ENCODE results near the gene MTHFD1L. TPM values are rescaled to one million over a fixed set of nuclear protein-coding genes. Genes with fewer than 3 reads are reported as not detected.

Gene MTHFD1L
- total and polyA plus RNA-seq, 2 of the 4 experiments (the other 2 are of a cell fraction) = 43.5 to 53.2 TPM

DNA sequence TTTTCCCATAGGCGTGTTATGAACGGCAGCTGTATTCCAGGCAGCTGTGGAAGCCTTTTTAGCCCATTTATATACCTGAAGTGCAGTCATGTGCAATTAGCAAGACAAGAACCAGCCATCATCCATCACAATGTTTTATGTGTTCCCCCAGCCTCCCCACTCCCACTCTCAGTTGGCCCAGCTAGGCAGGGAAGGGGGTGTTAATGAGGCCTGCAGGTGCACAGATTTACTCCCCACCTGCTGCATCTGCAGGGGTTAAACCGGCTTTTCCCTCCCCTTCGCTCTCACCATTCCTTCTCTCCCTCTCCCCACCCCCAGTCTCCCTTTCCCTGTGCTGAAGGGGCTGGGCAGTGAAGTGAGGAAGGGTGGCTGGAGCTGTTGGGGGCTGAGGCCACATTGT, 224.5 kb downstream of the MTHFD1L start:
- DNase-seq (no peak), ATAC-seq (ENCODE audit: low read depth) (no peak)
- peaks cover 43% of the 10 kb centered on the region for H3K36me3 ChIP-seq (ENCODE audit: control insufficient read depth, insufficient read depth, low read length)
- H2BK120ac ChIP-seq (ENCODE audit: low read depth, low read length) = no peak overlapping the region
- H2BK20ac ChIP-seq (ENCODE audit: low read depth, low read length) = no peak overlapping the region
- no peak overlapping the region for H2BK15ac ChIP-seq (ENCODE audit: low read depth, low read length)
- no peak overlapping the region for H3K14ac ChIP-seq (replicated peaks; ENCODE audit: low read depth, low read length)
- H3K23ac ChIP-seq (ENCODE audit: low read depth, low read length) = no peak overlapping the region
- no peaks in the 10 kb centered on the region; the same call in 1 of the 2 replicates for H4K20me1 ChIP-seq (ENCODE audit: insufficient read depth, low read length)
- H3K9me3 ChIP-seq (ENCODE audit: control insufficient read depth, insufficient read depth, low read length) = no peaks in the 10 kb centered on the region
- no peak overlapping the region for H2AK9ac ChIP-seq (replicated peaks; ENCODE audit: low read depth, low read length, poor library complexity)
- intact Hi-C loops (cut with micrococcal nuclease) = no loop called here
- H3K56ac ChIP-seq (ENCODE audit: extremely low read depth, insufficient read depth, low read length) = no peak overlapping the region
- no peak overlapping the region for H3K4ac ChIP-seq (ENCODE audit: low read depth, low read length)
- H3K18ac ChIP-seq (ENCODE audit: low read depth, low read length) = no peak overlapping the region
- no CpG with 5 or more reads among the region's 4 CpGs for whole genome bisulfite sequencing, 2 experiments (ENCODE audit: extremely low coverage in 2 of 2, insufficient read length in 1 of 2)
- no peaks in the 10 kb centered on the region for H3K27me3 ChIP-seq (ENCODE audit: control insufficient read depth, insufficient read depth, low read length)
- H2AK5ac ChIP-seq (ENCODE audit: low read depth, low read length) = no peak overlapping the region
- H4K8ac ChIP-seq (ENCODE audit: low read depth in 2 of 2, low read length in 2 of 2) = no peak overlapping the region
- no peak overlapping the region for H3K27ac ChIP-seq (ENCODE audit: insufficient read depth, low read length)
- H3K4me3 ChIP-seq (ENCODE audit: insufficient read depth, low read depth, low read length) = no peak overlapping the region
- CTCF ChIA-PET = no interaction called here
- no peak overlapping the region for H2BK5ac ChIP-seq (ENCODE audit: low read depth, low read length, poor library complexity, severe bottlenecking)
- POLR2A ChIA-PET (ENCODE audit: unreplicated experiment) = no interaction called here
- no peak overlapping the region for H2AFZ ChIP-seq (replicated peaks; ENCODE audit: low read length, poor library complexity)
- dilution Hi-C loops (cut with HindIII; ENCODE audit: low sequenced_read_pairs, unreplicated experiment) = no loop called here
- peaks cover 3% of the 10 kb centered on the region for H3K9me1 ChIP-seq (ENCODE audit: insufficient read depth, low read length)
- in situ Hi-C loops (cut with MboI; ENCODE audit: low sequenced_read_pairs) = no loop called here
- peaks cover 2% of the 10 kb centered on the region; the same call in 1 of the 2 replicates for H3K4me1 ChIP-seq (ENCODE audit: control insufficient read depth, insufficient read depth, low read length)
- H3K9ac ChIP-seq (ENCODE audit: low read depth, low read length) = no peak overlapping the region
- no peak overlapping the region for H4K5ac ChIP-seq (ENCODE audit: low read depth, low read length)
- BruUV-seq (replicated peaks) = no TSS peak
- H4K91ac ChIP-seq (ENCODE audit: insufficient read depth, low read depth, low read length) = no peak overlapping the region
- no peak overlapping the region for H3K4me2 ChIP-seq (ENCODE audit: low read depth, low read length)
- H3K79me1 ChIP-seq (ENCODE audit: low read depth in 1 of 2, low read length in 2 of 2) = peaks cover 4 to 16% of the 10 kb centered on the region in 2 experiments; a peak in 3 of 4 replicates
- no peak for TF ChIP-seq SMC3 (IDR thresholded peaks at IDR 0.05; ENCODE audit: low read depth, low read length)
- TF ChIP-seq RAD21 (IDR thresholded peaks at IDR 0.05; ENCODE audit: low read length) = no peak
- TF ChIP-seq POLR2A (IDR thresholded peaks at IDR 0.05; ENCODE audit: low read depth, low read length) = no peak
- TF ChIP-seq, protein P1, sequence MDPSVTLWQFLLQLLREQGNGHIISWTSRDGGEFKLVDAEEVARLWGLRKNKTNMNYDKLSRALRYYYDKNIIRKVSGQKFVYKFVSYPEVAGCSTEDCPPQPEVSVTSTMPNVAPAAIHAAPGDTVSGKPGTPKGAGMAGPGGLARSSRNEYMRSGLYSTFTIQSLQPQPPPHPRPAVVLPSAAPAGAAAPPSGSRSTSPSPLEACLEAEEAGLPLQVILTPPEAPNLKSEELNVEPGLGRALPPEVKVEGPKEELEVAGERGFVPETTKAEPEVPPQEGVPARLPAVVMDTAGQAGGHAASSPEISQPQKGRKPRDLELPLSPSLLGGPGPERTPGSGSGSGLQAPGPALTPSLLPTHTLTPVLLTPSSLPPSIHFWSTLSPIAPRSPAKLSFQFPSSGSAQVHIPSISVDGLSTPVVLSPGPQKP (IDR thresholded peaks at IDR 0.05; ENCODE audit: borderline replicate concordance, low read depth, low read length) = no peak
- no peak for TF ChIP-seq MAZ (IDR thresholded peaks at IDR 0.05; ENCODE audit: borderline replicate concordance, low read depth, low read length)
- TF ChIP-seq, protein P2, sequence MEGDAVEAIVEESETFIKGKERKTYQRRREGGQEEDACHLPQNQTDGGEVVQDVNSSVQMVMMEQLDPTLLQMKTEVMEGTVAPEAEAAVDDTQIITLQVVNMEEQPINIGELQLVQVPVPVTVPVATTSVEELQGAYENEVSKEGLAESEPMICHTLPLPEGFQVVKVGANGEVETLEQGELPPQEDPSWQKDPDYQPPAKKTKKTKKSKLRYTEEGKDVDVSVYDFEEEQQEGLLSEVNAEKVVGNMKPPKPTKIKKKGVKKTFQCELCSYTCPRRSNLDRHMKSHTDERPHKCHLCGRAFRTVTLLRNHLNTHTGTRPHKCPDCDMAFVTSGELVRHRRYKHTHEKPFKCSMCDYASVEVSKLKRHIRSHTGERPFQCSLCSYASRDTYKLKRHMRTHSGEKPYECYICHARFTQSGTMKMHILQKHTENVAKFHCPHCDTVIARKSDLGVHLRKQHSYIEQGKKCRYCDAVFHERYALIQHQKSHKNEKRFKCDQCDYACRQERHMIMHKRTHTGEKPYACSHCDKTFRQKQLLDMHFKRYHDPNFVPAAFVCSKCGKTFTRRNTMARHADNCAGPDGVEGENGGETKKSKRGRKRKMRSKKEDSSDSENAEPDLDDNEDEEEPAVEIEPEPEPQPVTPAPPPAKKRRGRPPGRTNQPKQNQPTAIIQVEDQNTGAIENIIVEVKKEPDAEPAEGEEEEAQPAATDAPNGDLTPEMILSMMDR (conservative IDR thresholded peaks at IDR 0.05; ENCODE audit: low read depth, low read length) = no peak
- no peak for TF ChIP-seq FOS (IDR thresholded peaks at IDR 0.05; ENCODE audit: low read depth, low read length)
- TF ChIP-seq MAFK (IDR thresholded peaks at IDR 0.05; ENCODE audit: low read depth, low read length) = no peak
- TF ChIP-seq, protein P3, sequence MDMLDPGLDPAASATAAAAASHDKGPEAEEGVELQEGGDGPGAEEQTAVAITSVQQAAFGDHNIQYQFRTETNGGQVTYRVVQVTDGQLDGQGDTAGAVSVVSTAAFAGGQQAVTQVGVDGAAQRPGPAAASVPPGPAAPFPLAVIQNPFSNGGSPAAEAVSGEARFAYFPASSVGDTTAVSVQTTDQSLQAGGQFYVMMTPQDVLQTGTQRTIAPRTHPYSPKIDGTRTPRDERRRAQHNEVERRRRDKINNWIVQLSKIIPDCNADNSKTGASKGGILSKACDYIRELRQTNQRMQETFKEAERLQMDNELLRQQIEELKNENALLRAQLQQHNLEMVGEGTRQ (IDR thresholded peaks at IDR 0.05; ENCODE audit: low read depth, low read length) = no peak
- TF ChIP-seq MXI1 (IDR thresholded peaks at IDR 0.05; ENCODE audit: borderline replicate concordance, low read depth, low read length) = no peak
- TF ChIP-seq CHD1 (IDR thresholded peaks at IDR 0.05; ENCODE audit: low read depth, low read length) = no peak
- TF ChIP-seq BHLHE40 (IDR thresholded peaks at IDR 0.05; ENCODE audit: low read depth, low read length) = no peak
- no peak for TF ChIP-seq RCOR1 (IDR thresholded peaks at IDR 0.05; ENCODE audit: insufficient replicate concordance, low read length)
- no peak for TF ChIP-seq RFX5 (IDR thresholded peaks at IDR 0.05; ENCODE audit: low read depth, low read length)
- TF ChIP-seq CEBPB (IDR thresholded peaks at IDR 0.05; ENCODE audit: low read depth, low read length) = no peak
- TF ChIP-seq NFE2L2 (IDR thresholded peaks at IDR 0.05; ENCODE audit: low read depth, low read length) = no peak
